ENCODE measurements around the gene CGB1. TPM values are rescaled to one million over a fixed set of nuclear protein-coding genes. Genes with fewer than 3 reads are reported as not detected.
A peak's percentile ranks its signal among the peaks of the same experiment; 100 is the strongest.

The CGB1 gene
- total and polyA plus RNA-seq, 9 of the 15 experiments (the other 6 are each of a cell fraction or from before 2014, with no cell fraction given): not detected

DNA sequence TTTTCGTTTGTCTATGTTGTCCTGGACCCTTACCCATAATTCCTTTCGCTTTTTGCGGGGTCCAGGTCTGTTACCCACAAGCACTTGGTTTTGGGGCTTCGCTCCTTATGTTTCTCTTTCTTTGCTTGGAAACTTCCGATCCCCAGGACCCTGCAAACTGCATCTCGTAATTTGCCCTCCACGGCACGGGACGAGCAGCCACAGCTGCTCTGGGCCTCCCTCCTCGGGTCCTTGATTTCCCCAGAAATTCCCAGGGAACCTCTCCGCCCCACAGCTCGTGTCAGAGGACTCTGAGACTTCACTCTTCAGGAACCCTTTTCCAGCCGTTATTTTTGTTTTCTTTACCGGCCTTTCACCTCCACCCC, 49.2 kb upstream of the CGB1 start:
- peaks cover 26% of the 10 kb centered on the region for H4K20me1 ChIP-seq (replicated peaks; ENCODE audit: control insufficient read depth, insufficient read depth, low read length)
- H3K9ac ChIP-seq (ENCODE audit: insufficient read depth in 1 of 2, low read depth in 2 of 2, low read length in 2 of 2): peak overlapping the region; percentile 94 to 98
- H3K9me1 ChIP-seq (ENCODE audit: control insufficient read depth, insufficient read depth, low read length): no peaks in the 10 kb centered on the region
- no peaks in the 10 kb centered on the region for H3K27me3 ChIP-seq (ENCODE audit: control insufficient read depth in 2 of 2, insufficient read depth in 2 of 2, low read length in 2 of 2)
- H3K4me3 ChIP-seq: peak overlapping the region; percentile 77
- FAIRE-seq: no peak
- 0% methylated on average over 13 of the region's 14 CpGs for WGBS (ENCODE audit: insufficient coverage, low coverage, missing lambda C conversion rate)
- peak overlapping the region; percentile 92 for H3K4me2 ChIP-seq (ENCODE audit: insufficient read depth, low read length)
- no peak for ATAC-seq
- ChIA-PET POLR2A (interaction anchor here (0.6 to 2.1 kb wide), 3 partner anchors 10 to 26 kb away, joined by 3 to 9 read pairs (median 6); no protein-coding TSS in a partner anchor), CTCF (ENCODE audit: low intra/inter-chr PET ratio) (no interaction called here)
- peaks cover 57% of the 10 kb centered on the region for H3K79me2 ChIP-seq (ENCODE audit: control insufficient read depth, insufficient read depth, low read length)
- DNase-seq (ENCODE audit: extremely low read depth in 1 of 4, low spot score in 3 of 4): no peak
- intact Hi-C loops (cut with micrococcal nuclease): no loop called here
- peaks cover 13 to 38% of the 10 kb centered on the region in 2 experiments; a peak in 4 of 5 replicates for H3K4me1 ChIP-seq (replicated peaks in 1 of 2; ENCODE audit: control insufficient read depth in 2 of 2, insufficient read depth in 2 of 2, low read length in 2 of 2)
- H3K9me3 ChIP-seq (replicated peaks; ENCODE audit: control insufficient read depth, insufficient read depth, low read depth, low read length): no peaks in the 10 kb centered on the region
- peaks cover 40% of the 10 kb centered on the region for H3K36me3 ChIP-seq (ENCODE audit: control insufficient read depth, insufficient read depth, low read length)
- H3K27ac ChIP-seq (ENCODE audit: extremely low read depth, low read depth, low read length): peak overlapping the region; percentile 94
- no TSS peak for BruUV-seq (replicated peaks)
- H2AFZ ChIP-seq (ENCODE audit: low read depth, low read length): peak overlapping the region; percentile 89
- TF ChIP-seq, protein P1, sequence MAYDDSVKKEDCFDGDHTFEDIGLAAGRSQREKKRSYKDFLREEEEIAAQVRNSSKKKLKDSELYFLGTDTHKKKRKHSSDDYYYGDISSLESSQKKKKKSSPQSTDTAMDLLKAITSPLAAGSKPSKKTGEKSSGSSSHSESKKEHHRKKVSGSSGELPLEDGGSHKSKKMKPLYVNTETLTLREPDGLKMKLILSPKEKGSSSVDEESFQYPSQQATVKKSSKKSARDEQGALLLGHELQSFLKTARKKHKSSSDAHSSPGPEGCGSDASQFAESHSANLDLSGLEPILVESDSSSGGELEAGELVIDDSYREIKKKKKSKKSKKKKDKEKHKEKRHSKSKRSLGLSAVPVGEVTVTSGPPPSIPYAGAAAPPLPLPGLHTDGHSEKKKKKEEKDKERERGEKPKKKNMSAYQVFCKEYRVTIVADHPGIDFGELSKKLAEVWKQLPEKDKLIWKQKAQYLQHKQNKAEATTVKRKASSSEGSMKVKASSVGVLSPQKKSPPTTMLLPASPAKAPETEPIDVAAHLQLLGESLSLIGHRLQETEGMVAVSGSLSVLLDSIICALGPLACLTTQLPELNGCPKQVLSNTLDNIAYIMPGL (CRISPR knock-in tag; IDR thresholded peaks at IDR 0.05): no peak
- peak; percentile 30; the same call in 1 of the 2 replicates for TF ChIP-seq ZBTB1 (CRISPR knock-in tag; IDR thresholded peaks at IDR 0.05; ENCODE audit: borderline replicate concordance, low read depth)
- no peak for TF ChIP-seq PTTG1 (tag; IDR thresholded peaks at IDR 0.05; ENCODE audit: low read depth)
- TF ChIP-seq ZNF583 (CRISPR knock-in tag; IDR thresholded peaks at IDR 0.05): no peak
- 0 out of 2 replicates have a peak, but pooled peaks have one; percentile 13 for TF ChIP-seq DPF2 (IDR thresholded peaks at IDR 0.05)
- TF ChIP-seq, protein P2, sequence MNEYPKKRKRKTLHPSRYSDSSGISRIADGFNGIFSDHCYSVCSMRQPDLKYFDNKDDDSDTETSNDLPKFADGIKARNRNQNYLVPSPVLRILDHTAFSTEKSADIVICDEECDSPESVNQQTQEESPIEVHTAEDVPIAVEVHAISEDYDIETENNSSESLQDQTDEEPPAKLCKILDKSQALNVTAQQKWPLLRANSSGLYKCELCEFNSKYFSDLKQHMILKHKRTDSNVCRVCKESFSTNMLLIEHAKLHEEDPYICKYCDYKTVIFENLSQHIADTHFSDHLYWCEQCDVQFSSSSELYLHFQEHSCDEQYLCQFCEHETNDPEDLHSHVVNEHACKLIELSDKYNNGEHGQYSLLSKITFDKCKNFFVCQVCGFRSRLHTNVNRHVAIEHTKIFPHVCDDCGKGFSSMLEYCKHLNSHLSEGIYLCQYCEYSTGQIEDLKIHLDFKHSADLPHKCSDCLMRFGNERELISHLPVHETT (CRISPR knock-in tag; conservative IDR thresholded peaks at IDR 0.05 in 1 of 2, IDR thresholded peaks at IDR 0.05 in 1 of 2): 0 out of 4 replicates have a peak, but pooled peaks of 1 of the 2 experiments have one; percentile 13
- 0 out of 4 replicates have a peak, but pooled peaks of 1 of the 2 experiments have one; percentile 8 for TF ChIP-seq SIN3A (IDR thresholded peaks at IDR 0.05; ENCODE audit: borderline replicate concordance in 2 of 2, control insufficient read depth in 1 of 2, low read depth in 2 of 2, low read length in 2 of 2)
- peak; percentile 80 for TF ChIP-seq CHD1 (IDR thresholded peaks at IDR 0.05; ENCODE audit: low read length)
- no peak for TF ChIP-seq CREB1 (IDR thresholded peaks at IDR 0.05)
- no peak for TF ChIP-seq CREB1 (CRISPR knock-in tag; IDR thresholded peaks at IDR 0.05)
- 0 out of 2 replicates have a peak, but pooled peaks have one; percentile 4 for TF ChIP-seq BRD4 (IDR thresholded peaks at IDR 0.05)
- TF ChIP-seq ZNF586 (CRISPR knock-in tag; conservative IDR thresholded peaks at IDR 0.05): no peak
- TF ChIP-seq FOS (IDR thresholded peaks at IDR 0.05; ENCODE audit: extremely low read depth, insufficient read length): no peak
- TF ChIP-seq NR2C1 (IDR thresholded peaks at IDR 0.05): 0 out of 2 replicates have a peak, but pooled peaks have one; percentile 7
- TF ChIP-seq NR2C1 (tag; IDR thresholded peaks at IDR 0.05): no peak
- no peak for TF ChIP-seq ZNF57 (CRISPR knock-in tag; IDR thresholded peaks at IDR 0.05)
- no peak for TF ChIP-seq CBFA2T2 (conservative IDR thresholded peaks at IDR 0.05)
- in situ Hi-C loops (cut with MboI): no loop called here

All from K562 (cell line).